H9 (cell line): ENCODE measurements around the gene CDC42EP1. TPM values are rescaled to one million over a fixed set of nuclear protein-coding genes. Genes with fewer than 3 reads are reported as not detected.
A peak's percentile ranks its signal among the peaks of the same experiment; 100 is the strongest.

Experiments
- DNase-seq: peaks from one replicate; pipeline ENCODE4 v3.0.0-alpha.2; 2017
- H2AFZ ChIP-seq: one replicate; pipeline ENCODE4 v1.6.1; 2013; ENCODE audit warnings: mild to moderate bottlenecking, low read length, control low read depth, moderate library complexity
- H2AK5ac ChIP-seq: 2 replicates; pipeline ENCODE4 v1.6.1; 2013; ENCODE audit warnings: low read length, control low read depth, mixed read lengths; ENCODE audit not compliant: insufficient read length
- H2BK120ac ChIP-seq: one replicate; pipeline ENCODE4 v1.6.1; 2013; ENCODE audit warnings: low read depth, mild to moderate bottlenecking, low read length, control low read depth, inconsistent platforms; ENCODE audit not compliant: poor library complexity, severe bottlenecking
- H2BK12ac ChIP-seq: 2 replicates; pipeline ENCODE4 v1.6.1; 2013; ENCODE audit warnings: low read length, control low read depth, mixed read lengths, low read depth; ENCODE audit not compliant: insufficient read length
- H2BK15ac ChIP-seq: 2 replicates; pipeline ENCODE4 v1.6.1; 2013; ENCODE audit warnings: low read depth, low read length, control low read depth
- H2BK20ac ChIP-seq: one replicate; pipeline ENCODE4 v1.6.1; 2013; ENCODE audit warnings: low read depth, mild to moderate bottlenecking, low read length, control low read depth, inconsistent platforms; ENCODE audit not compliant: poor library complexity, severe bottlenecking
- H2BK5ac ChIP-seq: 2 replicates; pipeline ENCODE4 v1.6.1; 2013; ENCODE audit warnings: low read length, control low read depth, mixed read lengths; ENCODE audit not compliant: insufficient read length
- H3K14ac ChIP-seq: 2 replicates; pipeline ENCODE4 v1.6.1; 2013; ENCODE audit warnings: low read length, control low read depth; ENCODE audit not compliant: insufficient read depth
- H3K18ac ChIP-seq: 2 replicates; pipeline ENCODE4 v1.6.1; 2013; ENCODE audit warnings: low read depth, mild to moderate bottlenecking, mixed read lengths, low read length, control low read depth; ENCODE audit not compliant: insufficient read length
- H3K23ac ChIP-seq: 2 replicates; pipeline ENCODE4 v1.6.1; 2013; ENCODE audit warnings: low read length, control low read depth, mixed read lengths, low read depth; ENCODE audit not compliant: insufficient read length
- H3K23me2 ChIP-seq: 2 replicates; pipeline ENCODE4 v1.6.1; 2013; ENCODE audit warnings: low read depth, mild to moderate bottlenecking, mixed read lengths, low read length, control low read depth; ENCODE audit not compliant: insufficient read length, poor library complexity, severe bottlenecking
- H3K27ac ChIP-seq: 2 replicates; pipeline ENCODE4 v1.5.1; 2013; ENCODE audit warnings: low read length, control low read depth, mixed read lengths, low read depth; ENCODE audit not compliant: insufficient read length
- H3K27me3 ChIP-seq: 2 replicates; pipeline ENCODE4 v1.6.1; 2013; ENCODE audit warnings: low read length, control low read depth, inconsistent platforms; ENCODE audit not compliant: insufficient read depth
- H3K4ac ChIP-seq: 2 replicates; pipeline ENCODE4 v1.6.1; 2013; ENCODE audit warnings: low read depth, mild to moderate bottlenecking, control low read depth, inconsistent platforms, low read length, moderate library complexity
- H3K4me1 ChIP-seq: 2 replicates; pipeline ENCODE4 v1.6.1; 2013; ENCODE audit warnings: low read length, control low read depth, inconsistent platforms; ENCODE audit not compliant: insufficient read depth
- H3K4me2 ChIP-seq: 2 replicates; pipeline ENCODE4 v1.6.1; 2013; ENCODE audit warnings: low read length, control low read depth, mixed read lengths; ENCODE audit not compliant: insufficient read length, insufficient read depth
- H3K56ac ChIP-seq: 2 replicates; pipeline ENCODE4 v1.6.1; 2013; ENCODE audit warnings: low read depth, mild to moderate bottlenecking, mixed read lengths, low read length, control low read depth; ENCODE audit not compliant: insufficient read length
- H3K79me1 ChIP-seq: 2 replicates; pipeline ENCODE4 v1.6.1; 2013; ENCODE audit warnings: low read depth, mild to moderate bottlenecking, moderate library complexity, low read length, control low read depth, inconsistent platforms; ENCODE audit not compliant: insufficient read depth, poor library complexity, severe bottlenecking
- H3K79me2 ChIP-seq: 2 replicates; pipeline ENCODE4 v1.6.1; 2013; ENCODE audit warnings: low read length, control low read depth, inconsistent platforms; ENCODE audit not compliant: insufficient read depth
- H3K9ac ChIP-seq: 2 replicates; pipeline ENCODE4 v1.6.1; 2013; ENCODE audit warnings: low read length, control low read depth, mixed read lengths; ENCODE audit not compliant: insufficient read length; ENCODE audit errors: extremely low read depth
- H3K9me3 ChIP-seq: one replicate; pipeline ENCODE4 v1.6.1; 2013; ENCODE audit warnings: low read depth, low read length, inconsistent platforms; ENCODE audit not compliant: control insufficient read depth
- H3T11ph ChIP-seq: one replicate; pipeline ENCODE4 v1.6.1; 2013; ENCODE audit warnings: mild to moderate bottlenecking, low read length, control low read depth, inconsistent platforms
- H4K20me1 ChIP-seq: one replicate; pipeline ENCODE4 v1.6.1; 2013; ENCODE audit not compliant: control insufficient read depth, insufficient read length, insufficient read depth
- H4K5ac ChIP-seq: 2 replicates; pipeline ENCODE4 v1.6.1; 2013; ENCODE audit warnings: low read depth, mild to moderate bottlenecking, mixed read lengths, low read length, control low read depth; ENCODE audit not compliant: insufficient read length
- H4K8ac ChIP-seq: replicated peaks from 2 replicates; pipeline ENCODE4 v1.6.1; 2013; ENCODE audit warnings: low read length, control low read depth, mixed read lengths, low read depth; ENCODE audit not compliant: insufficient read length
- H4K91ac ChIP-seq: 2 replicates; pipeline ENCODE4 v1.6.1; 2013; ENCODE audit warnings: low read depth, mild to moderate bottlenecking, moderate library complexity, mixed read lengths, low read length, control low read depth; ENCODE audit not compliant: insufficient read length
- H3K27ac Mint-ChIP-seq, 3 experiments: 2 replicates in 2 of 3; 3 replicates in 1 of 3; pipeline ENCODE4 v1.8.0; 2020 to 2021; ENCODE audit warnings: mixed read lengths in 3 of 3, mild to moderate bottlenecking in 1 of 3, moderate library complexity in 1 of 3
- H3K27me3 Mint-ChIP-seq: 2 replicates; pipeline ENCODE4 v1.8.0; 2021; ENCODE audit warnings: low read depth, mild to moderate bottlenecking, moderate library complexity, mixed read lengths
- H3K36me3 Mint-ChIP-seq, 3 experiments: 2 replicates in 2 of 3; 3 replicates in 1 of 3; pipeline ENCODE4 v1.8.0; 2020 to 2021; ENCODE audit warnings: low read depth in 3 of 3, mixed read lengths in 3 of 3; ENCODE audit not compliant: insufficient read depth in 1 of 3
- H3K4me1 Mint-ChIP-seq, 2 experiments: 2 replicates each; pipeline ENCODE4 v1.8.0; 2020; ENCODE audit warnings: mixed read lengths in 2 of 2
- H3K4me3 Mint-ChIP-seq, 2 experiments: 2 replicates in 1 of 2; 3 replicates in 1 of 2; pipeline ENCODE4 v1.8.0; 2020 to 2021; ENCODE audit warnings: mild to moderate bottlenecking in 2 of 2, mixed read lengths in 2 of 2, moderate library complexity in 1 of 2
- H3K9me3 Mint-ChIP-seq, 2 experiments: 2 replicates in 1 of 2; 3 replicates in 1 of 2; pipeline ENCODE4 v1.8.0; 2020; ENCODE audit warnings: mild to moderate bottlenecking in 2 of 2, mixed read lengths in 2 of 2, moderate library complexity in 1 of 2
- WGBS: extraction: QIAGEN DNeasy Blood & Tissue Kit; methylation state at CpG from one replicate; pipeline ENCODE4 v1.1.7; 2013; ENCODE audit warnings: missing lambda C conversion rate, low lambda C conversion rate, mixed read lengths; ENCODE audit not compliant: insufficient read length; ENCODE audit errors: extremely low coverage; 5-methylcytosine and 5-hydroxymethylcytosine counted together
- total RNA-seq: library from RNA; stranded (reverse); gene quantifications from 2 replicates; pipeline ENCODE4 v1.2.1, GENCODE V29; 2021
- TF ChIP-seq, protein P1 (sequence below): fragments of 200-600 bp; sonication (generic); conservative IDR thresholded peaks from 3 replicates; pipeline ENCODE4 v1.8.0; 2021; ENCODE audit warnings: antibody characterized with exemption, mild to moderate bottlenecking

The CDC42EP1 gene
- total RNA-seq, 1 experiment from 2014 or later = 23.0 TPM

DNA sequence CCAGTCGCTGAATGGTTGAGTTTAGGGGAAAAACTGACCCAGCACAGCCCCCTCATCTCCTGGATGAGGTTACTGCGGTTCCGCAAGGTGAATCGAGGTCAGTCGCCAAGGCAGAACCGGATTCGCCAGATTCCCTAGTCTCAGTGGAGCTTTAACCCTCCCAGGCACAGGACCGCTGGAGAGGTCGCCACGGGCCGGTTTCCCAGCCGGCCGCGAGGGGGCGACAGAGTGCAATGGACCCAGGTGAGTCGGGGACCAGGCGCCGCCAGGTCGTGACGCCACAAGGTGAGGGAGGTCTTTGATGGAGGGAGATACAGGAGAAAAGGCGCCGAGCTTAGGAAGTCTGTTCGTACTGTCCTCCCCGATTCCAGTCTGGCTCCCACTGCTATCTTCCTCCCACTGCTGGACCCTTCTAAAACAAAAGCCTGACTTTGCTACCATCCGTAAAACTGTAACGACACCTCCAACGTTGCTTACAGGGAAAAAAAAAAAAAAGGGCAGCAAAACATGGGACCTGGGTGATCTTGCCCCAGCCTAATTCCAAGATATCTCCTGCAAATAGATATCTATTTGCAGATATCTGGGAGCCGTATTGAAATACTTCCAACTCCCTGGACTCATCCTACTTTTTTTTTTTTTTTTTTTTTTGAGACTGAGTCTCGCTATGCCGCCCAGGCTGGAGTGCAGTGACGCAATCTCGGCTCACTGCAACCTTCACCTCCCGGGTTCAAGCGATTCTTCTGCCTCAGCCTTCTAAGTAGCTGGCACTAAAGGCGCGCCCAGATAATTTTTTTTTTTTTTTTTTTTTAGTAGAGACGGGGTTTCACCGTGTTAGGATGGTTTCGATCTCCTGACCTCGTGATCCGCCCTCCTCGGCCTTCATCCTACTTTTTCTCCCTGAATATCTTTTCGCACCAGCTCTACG is 47.0 kb downstream of the CDC42EP1 start:
- Histone ChIP-seq H4K91ac (no peak overlapping the region), H3K18ac (peak overlapping the region; percentile 87), H2BK5ac (no peak overlapping the region), H2AK5ac (no peak overlapping the region), H3K27ac (peak overlapping the region; percentile 88), H4K5ac (no peak overlapping the region), H3K4me1 (no peaks in the 10 kb centered on the region), H2AFZ (no peak overlapping the region), H4K8ac (no peak overlapping the region), H3K56ac (no peak overlapping the region), H2BK120ac (no peak overlapping the region), H2BK12ac (no peak overlapping the region), H2BK15ac (no peak overlapping the region), H3K14ac (peak overlapping the region; percentile 47; the same call in 1 of the 2 replicates), H2BK20ac (no peak overlapping the region), H3K23ac (no peak overlapping the region), H4K20me1 (no peaks in the 10 kb centered on the region), H3K79me1 (peaks cover 3% of the 10 kb centered on the region), H3K9ac (peak overlapping the region; percentile 64), H3K79me2 (no peaks in the 10 kb centered on the region; the same call in 1 of the 2 replicates), H3K9me3 (no peaks in the 10 kb centered on the region), H3T11ph (no peak overlapping the region), H3K4ac (no peak overlapping the region; the same call in 1 of the 2 replicates), H3K4me2 (peak overlapping the region; percentile 83), H3K27me3 (no peaks in the 10 kb centered on the region), H3K23me2 (peaks cover 10% of the 10 kb centered on the region)
- TF ChIP-seq, protein P1, sequence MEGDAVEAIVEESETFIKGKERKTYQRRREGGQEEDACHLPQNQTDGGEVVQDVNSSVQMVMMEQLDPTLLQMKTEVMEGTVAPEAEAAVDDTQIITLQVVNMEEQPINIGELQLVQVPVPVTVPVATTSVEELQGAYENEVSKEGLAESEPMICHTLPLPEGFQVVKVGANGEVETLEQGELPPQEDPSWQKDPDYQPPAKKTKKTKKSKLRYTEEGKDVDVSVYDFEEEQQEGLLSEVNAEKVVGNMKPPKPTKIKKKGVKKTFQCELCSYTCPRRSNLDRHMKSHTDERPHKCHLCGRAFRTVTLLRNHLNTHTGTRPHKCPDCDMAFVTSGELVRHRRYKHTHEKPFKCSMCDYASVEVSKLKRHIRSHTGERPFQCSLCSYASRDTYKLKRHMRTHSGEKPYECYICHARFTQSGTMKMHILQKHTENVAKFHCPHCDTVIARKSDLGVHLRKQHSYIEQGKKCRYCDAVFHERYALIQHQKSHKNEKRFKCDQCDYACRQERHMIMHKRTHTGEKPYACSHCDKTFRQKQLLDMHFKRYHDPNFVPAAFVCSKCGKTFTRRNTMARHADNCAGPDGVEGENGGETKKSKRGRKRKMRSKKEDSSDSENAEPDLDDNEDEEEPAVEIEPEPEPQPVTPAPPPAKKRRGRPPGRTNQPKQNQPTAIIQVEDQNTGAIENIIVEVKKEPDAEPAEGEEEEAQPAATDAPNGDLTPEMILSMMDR = peak; percentile 100
- H3K27me3 Mint-ChIP-seq = peaks cover 8% of the 10 kb centered on the region
- peak overlapping the region; percentile 91 for H3K4me3 Mint-ChIP-seq
- no CpG with 5 or more reads among the region's 44 CpGs for WGBS
- peak overlapping the region in 2 of 3 experiments; percentile 96 to 97; a peak in 5 of 7 replicates for H3K27ac Mint-ChIP-seq
- H3K36me3 Mint-ChIP-seq = no peaks in the 10 kb centered on the region
- peaks cover 16 to 23% of the 10 kb centered on the region in 2 experiments for H3K4me1 Mint-ChIP-seq
- peak; percentile 98 for DNase-seq
- no peaks in the 10 kb centered on the region for H3K9me3 Mint-ChIP-seq
